ENCODE data around the gene ANKRD30A.
"Not testable (repeated sequence)": the region's sequence is repeated elsewhere in the genome, so short reads cannot be mapped to it uniquely, and the experiment has no call there.

Gene ANKRD30A

GRCh38 chr10:37125191-37125732 lies at the start of gene ANKRD30A:
Gene ANKRD30A (plus strand): TSS chr10:37125598. CDS start chr10:37125788, 190 bp downstream.
- no peak for DNase-seq (ENCODE audit: low read depth)

- DNase-seq (ENCODE audit: low read depth): not testable (repeated sequence)
These were observed 49.3 kb upstream of the ANKRD30A start for GRCh38 chr10:37076083-37076482.

DNA sequence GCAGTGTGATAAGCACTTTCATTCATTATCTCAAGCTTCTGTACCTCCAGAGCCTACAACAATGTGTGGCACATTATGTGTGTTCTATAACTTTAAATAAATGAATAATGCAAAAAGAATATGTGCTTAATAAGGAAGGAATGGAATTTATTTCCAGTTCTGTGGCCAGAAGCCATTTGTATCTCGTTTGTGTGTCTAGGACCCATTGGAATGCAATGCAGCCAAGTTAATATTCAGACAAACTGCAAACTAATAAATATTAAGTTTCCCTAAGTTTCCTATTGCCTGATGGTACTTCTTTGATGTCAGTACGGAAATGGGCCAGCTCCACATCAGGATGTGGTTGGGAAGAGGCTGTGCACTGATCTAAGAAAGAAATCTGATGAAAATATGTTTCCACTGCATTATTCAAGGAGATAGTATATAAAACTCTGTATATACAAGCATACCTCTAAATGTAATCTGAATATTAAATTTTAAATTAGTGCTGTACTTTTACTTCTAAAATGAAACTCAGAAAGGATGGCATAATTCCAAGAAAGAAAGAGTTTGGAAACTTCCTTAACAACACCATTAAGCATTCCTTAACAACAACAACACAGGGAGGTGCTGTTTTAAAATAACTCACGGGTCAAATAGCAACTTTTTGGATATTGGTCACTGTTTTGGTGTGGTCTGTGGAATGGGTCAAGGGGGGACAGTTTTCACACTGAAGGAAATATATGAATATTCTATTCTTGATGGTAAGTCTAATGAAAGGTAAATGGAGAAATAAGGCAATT lies 29.4 kb upstream of the ANKRD30A start:
- no peak for DNase-seq (ENCODE audit: low read depth)

GRCh38 chr10:37101261-37101660 lies 24.1 kb upstream of the ANKRD30A start:
- DNase-seq (ENCODE audit: low read depth): no peak

DNA sequence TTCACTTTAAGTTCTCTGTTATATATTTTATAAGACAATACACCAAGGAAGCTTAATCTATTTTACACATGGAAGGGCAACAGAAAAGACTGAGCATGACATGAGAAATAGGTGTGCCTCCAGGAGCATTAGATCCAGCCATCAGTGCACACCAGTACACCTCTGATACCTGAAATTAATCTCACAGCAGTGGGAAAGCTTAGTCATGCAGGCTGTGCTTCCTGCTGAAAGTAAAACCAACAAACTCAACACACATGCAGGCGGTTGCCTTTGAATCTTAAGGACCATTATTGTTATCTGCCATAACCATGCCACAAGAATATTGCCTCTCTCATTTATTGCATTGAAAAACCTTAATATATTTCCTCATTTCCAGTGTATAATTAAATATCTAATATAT lies 16.4 kb upstream of the ANKRD30A start:
- no peak for DNase-seq (ENCODE audit: low read depth)

GRCh38 chr10:37124532-37124931 lies 866 bp upstream of the ANKRD30A start:
- no peak for DNase-seq (ENCODE audit: low read depth)

- no peak for DNase-seq (ENCODE audit: low read depth)
These were observed 523 bp downstream of the ANKRD30A start for GRCh38 chr10:37125921-37126320.

- DNase-seq (ENCODE audit: low read depth): no peak
These were observed 21.0 kb downstream of the ANKRD30A start for GRCh38 chr10:37146443-37146842.

DNA sequence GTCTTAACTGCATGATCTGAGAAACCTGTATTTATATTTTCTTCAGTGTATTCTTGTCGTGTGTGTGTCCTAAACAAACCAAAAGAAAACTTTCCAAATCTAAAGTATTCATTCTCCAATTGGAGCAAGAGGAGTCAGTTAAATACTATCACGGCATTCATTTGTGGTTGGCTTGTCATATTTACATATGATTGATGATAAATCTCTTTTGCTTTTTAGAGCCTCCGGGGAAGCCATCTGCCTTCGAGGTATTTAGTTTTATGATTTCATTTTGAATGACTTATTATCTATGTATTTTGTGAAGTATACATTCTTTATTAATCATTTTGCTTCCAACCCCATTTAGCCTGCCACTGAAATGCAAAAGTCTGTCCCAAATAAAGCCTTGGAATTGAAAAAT lies 37.0 kb downstream of the ANKRD30A start:
- not testable (repeated sequence) for DNase-seq (ENCODE audit: low read depth)

- DNase-seq (ENCODE audit: low read depth): not testable (repeated sequence)
These were observed 46.5 kb downstream of the ANKRD30A start for GRCh38 chr10:37171945-37172344.

DNA sequence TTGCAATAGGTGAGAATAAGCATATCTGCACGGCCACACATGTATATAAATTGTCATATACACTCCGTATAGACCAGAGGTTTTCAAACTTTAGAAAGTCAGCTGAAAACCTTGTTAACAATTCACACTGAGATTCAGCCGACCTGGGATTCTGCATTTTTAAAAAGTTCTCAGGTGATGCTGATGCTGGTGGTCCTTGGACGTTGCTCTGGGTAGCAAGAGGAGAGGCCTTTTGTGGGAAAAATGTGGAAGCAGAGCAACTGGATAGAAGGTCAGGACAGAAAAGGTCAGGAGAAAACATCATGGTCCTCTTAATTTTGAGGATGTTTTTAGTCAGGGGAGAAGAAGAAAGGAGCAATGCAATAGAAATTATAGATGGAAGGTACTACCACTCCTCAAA lies 52.9 kb downstream of the ANKRD30A start:
- DNase-seq (ENCODE audit: low read depth): not testable (repeated sequence)

GRCh38 chr10:37182719-37183118 lies 57.3 kb downstream of the ANKRD30A start:
- DNase-seq (ENCODE audit: low read depth): not testable (repeated sequence)

GRCh38 chr10:37206132-37206531 lies 80.7 kb downstream of the ANKRD30A start:
- DNase-seq (ENCODE audit: low read depth): no peak

DNA sequence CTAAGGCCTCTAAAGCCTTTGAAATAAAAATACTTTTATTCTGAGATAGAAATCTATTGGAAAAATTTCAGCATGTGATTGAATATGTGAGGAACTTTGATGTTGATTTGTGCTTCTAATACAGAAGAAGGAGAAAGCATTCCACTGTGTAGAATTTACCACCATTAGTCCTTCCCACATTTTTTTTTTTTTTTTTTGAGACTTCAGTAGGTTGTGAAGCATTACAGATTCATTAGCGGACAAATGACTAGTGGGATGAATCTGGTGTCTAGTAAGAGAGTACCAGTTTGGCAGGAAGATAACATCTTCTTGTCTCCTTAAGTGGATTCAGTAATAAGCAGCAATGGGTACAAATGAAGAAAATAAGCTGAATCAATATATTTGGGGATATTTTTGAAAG lies 95.5 kb downstream of the ANKRD30A start:
- DNase-seq (ENCODE audit: low read depth): no peak

GRCh38 chr10:37222046-37222445 lies 96.6 kb downstream of the ANKRD30A start:
- DNase-seq (ENCODE audit: low read depth): no peak

DNA sequence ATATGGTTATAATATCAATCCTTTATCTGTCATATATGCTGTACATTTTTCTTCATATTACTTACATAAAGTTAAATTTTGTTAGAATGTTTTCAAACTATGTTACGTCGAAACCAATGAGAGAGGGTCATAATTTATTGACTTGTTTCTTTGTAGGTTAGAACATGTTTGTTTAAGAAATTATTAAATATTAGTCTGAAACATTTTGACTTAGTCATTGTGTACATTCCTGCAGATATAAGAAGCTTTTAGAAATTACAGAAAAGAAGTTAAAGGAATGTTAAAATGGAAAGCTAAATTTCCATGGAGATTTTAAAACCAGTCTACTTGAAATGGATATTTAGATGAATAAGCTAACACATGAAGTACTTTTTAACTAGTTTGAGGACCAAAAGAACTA lies 99.8 kb downstream of the ANKRD30A start:
- no peak for DNase-seq (ENCODE audit: low read depth)

DNA sequence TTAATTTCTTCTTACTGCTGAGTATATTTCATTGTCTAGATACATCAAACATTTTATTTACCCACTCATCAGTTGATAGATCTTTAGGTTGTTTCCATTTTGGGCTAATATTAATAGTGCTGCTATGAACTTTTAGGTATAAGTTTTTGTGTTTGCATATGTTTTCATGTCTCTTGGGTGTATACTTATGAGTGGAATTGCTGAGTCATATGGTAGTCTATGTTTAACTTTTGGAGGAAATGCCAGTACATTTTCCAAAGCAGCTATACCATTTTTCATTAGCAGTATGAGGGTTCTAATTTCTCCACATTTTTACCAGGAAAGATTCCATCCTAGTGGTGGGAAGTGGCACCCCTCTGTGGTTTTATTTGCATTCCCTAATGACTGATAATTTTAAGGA lies 101.1 kb downstream of the ANKRD30A start:
- DNase-seq (ENCODE audit: low read depth): no peak

DNA sequence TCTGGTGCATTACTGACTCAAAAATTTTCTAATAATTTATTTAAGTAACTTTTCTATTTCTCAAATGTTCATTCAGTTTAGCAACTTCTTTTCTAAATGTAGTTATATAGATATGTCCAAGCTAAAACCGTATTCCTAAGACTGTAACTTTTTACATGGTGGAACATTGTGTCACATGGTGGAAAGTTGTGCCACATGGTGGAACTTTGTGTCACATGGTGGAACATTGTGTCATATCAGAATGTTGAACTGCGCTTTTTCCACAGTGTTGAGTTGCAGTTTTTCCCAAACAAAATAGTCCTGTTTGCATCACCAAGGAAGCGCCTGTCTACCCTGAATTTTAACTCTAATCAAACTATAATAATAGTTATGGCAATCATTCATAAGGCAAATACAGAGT lies 109.3 kb downstream of the ANKRD30A start:
- DNase-seq (ENCODE audit: low read depth): no peak

GRCh38 chr10:37236093-37236492 lies 110.7 kb downstream of the ANKRD30A start:
- DNase-seq (ENCODE audit: low read depth): no peak

GRCh38 chr10:37240223-37240622 lies 114.8 kb downstream of the ANKRD30A start:
- DNase-seq (ENCODE audit: low read depth): no peak

GRCh38 chr10:37246637-37247036 lies 121.2 kb downstream of the ANKRD30A start:
- DNase-seq (ENCODE audit: low read depth): no peak

DNA sequence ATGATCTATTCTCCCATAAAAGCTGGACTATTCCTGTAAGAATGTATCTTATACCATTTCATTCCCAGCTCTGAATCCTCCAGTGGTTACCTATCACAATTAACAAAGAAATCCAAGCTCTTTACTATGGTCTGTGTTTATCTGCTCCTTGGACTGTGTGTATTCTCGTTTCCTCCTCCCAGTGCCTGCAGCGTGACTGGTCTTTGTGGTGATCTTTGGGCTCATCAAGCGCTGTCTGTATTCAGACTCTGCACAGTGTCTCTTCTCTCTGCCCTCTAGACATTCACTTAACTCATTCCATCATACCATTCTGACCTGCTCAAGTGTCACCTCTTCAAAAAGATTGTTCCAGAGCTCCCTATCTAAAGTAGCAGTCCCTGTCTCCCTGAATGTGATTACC lies 130.4 kb downstream of the ANKRD30A start:
- not testable (repeated sequence) for DNase-seq (ENCODE audit: low read depth)

- DNase-seq (ENCODE audit: low read depth): no peak
These were observed 137.9 kb downstream of the ANKRD30A start for GRCh38 chr10:37263304-37263703.

- DNase-seq (ENCODE audit: low read depth): no peak
These were observed 142.9 kb downstream of the ANKRD30A start for GRCh38 chr10:37268266-37268665.
